LNCAP (cell line): ENCODE measurements around the gene PRSS2.

ENCODE experiments used
- TF ChIP-seq, protein P1 (sequence below): fragments of 450-650 bp; IDR thresholded peaks from 2 replicates; pipeline ENCODE4 v1.5.1; 2017; ENCODE audit warnings: mild to moderate bottlenecking

Gene PRSS2

DNA sequence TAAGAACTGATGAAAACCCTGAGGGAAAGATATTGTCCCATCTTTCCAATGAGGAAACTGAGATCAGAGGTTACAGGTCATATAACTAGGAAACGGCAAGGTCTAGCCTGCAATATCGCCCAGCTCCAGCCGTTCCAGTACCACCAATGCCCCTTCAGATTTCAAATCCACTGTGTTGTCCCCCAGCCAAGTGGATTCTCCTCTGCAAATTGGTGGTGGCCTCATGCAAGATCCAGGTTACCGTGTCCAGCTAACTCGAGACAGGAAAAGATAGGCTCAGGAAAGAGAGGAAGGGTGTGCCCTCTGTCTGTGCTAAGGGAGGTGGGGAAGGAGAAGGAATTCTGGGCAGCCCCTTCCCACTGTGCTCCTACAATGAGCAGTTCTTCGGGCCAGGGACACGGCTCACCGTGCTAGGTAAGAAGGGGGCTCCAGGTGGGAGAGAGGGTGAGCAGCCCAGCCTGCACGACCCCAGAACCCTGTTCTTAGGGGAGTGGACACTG is 25.3 kb downstream of the PRSS2 start:
- TF ChIP-seq, protein P1, sequence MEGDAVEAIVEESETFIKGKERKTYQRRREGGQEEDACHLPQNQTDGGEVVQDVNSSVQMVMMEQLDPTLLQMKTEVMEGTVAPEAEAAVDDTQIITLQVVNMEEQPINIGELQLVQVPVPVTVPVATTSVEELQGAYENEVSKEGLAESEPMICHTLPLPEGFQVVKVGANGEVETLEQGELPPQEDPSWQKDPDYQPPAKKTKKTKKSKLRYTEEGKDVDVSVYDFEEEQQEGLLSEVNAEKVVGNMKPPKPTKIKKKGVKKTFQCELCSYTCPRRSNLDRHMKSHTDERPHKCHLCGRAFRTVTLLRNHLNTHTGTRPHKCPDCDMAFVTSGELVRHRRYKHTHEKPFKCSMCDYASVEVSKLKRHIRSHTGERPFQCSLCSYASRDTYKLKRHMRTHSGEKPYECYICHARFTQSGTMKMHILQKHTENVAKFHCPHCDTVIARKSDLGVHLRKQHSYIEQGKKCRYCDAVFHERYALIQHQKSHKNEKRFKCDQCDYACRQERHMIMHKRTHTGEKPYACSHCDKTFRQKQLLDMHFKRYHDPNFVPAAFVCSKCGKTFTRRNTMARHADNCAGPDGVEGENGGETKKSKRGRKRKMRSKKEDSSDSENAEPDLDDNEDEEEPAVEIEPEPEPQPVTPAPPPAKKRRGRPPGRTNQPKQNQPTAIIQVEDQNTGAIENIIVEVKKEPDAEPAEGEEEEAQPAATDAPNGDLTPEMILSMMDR, result no peak

DNA sequence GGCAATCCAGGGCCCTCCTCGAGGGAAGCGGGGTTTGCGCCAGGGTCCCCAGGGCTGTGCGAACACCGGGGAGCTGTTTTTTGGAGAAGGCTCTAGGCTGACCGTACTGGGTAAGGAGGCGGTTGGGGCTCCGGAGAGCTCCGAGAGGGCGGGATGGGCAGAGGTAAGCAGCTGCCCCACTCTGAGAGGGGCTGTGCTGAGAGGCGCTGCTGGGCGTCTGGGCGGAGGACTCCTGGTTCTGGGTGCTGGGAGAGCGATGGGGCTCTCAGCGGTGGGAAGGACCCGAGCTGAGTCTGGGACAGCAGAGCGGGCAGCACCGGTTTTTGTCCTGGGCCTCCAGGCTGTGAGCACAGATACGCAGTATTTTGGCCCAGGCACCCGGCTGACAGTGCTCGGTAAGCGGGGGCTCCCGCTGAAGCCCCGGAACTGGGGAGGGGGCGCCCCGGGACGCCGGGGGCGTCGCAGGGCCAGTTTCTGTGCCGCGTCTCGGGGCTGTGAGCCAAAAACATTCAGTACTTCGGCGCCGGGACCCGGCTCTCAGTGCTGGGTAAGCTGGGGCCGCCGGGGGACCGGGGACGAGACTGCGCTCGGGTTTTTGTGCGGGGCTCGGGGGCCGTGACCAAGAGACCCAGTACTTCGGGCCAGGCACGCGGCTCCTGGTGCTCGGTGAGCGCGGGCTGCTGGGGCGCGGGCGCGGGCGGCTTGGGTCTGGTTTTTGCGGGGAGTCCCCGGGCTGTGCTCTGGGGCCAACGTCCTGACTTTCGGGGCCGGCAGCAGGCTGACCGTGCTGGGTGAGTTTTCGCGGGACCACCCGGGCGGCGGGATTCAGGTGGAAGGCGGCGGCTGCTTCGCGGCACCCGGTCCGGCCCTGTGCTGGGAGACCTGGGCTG is 26.0 kb downstream of the PRSS2 start:
- TF ChIP-seq, protein P1, result no peak

- TF ChIP-seq, protein P1, result no peak
These were observed 26.9 kb downstream of the PRSS2 start for GRCh38 chr7:142797391-142798377.

GRCh38 chr7:142798451-142799436 is 28.0 kb downstream of the PRSS2 start:
- TF ChIP-seq, protein P1, result no peak

GRCh38 chr7:142799437-142799835 is 28.7 kb downstream of the PRSS2 start:
- TF ChIP-seq, protein P1, result no peak

DNA sequence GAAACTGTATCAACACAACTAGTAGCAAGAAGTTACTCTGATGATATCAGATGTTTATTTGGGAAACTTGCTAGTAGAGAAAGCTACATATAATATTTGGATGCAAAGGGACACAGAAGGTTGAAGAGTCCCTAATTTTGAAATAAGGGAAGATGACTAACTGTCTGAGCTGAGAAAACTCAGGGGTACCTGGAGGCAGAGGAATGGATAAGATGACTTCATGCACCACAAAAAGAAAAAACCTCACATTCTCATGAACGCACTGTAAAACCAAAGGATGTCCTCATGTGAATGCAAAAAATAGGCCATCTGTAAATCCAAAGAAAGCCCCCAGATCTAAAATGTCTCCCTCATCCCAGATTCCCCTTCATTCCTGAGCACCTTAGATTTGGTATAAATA is 29.3 kb downstream of the PRSS2 start:
- TF ChIP-seq, protein P1, result no peak
